ENCODE results near the gene RNF123.

The RNF123 gene

DNA sequence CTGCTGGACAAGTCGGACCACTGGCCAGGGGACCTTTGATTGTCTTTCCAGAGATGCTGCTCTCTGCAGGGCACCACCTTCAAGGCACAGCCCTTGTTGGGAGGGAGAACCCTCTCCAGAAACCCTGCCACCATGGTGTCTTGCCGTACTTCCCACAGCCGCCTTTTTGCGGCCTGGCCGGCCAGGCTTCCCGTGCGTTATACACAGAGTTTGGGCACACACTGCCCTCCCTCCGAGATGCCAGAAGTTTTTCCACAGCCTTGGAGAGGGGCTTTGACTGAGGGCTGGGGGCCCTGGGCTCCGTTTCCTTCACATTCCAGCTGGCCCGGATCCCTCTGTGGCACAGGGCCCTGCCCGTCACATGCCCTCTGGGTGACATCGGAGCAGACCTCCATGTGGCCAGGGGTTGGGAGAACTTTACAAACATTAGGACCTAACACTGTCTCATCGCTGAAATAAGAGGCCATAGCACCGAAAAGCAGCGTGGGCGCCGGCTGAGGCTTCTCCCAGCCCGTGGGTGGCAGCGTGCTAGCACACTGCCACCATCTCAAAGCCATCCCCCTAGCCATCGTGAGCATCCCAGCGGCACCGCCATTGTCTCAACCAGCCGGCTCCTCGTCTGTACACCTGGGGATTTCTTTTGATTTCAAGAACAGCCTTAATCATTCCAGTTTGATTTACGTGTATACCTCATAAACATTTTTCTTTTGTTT is 21.5 kb upstream of the RNF123 start:
- no peak for ATAC-seq
- TF ChIP-seq, protein P1, sequence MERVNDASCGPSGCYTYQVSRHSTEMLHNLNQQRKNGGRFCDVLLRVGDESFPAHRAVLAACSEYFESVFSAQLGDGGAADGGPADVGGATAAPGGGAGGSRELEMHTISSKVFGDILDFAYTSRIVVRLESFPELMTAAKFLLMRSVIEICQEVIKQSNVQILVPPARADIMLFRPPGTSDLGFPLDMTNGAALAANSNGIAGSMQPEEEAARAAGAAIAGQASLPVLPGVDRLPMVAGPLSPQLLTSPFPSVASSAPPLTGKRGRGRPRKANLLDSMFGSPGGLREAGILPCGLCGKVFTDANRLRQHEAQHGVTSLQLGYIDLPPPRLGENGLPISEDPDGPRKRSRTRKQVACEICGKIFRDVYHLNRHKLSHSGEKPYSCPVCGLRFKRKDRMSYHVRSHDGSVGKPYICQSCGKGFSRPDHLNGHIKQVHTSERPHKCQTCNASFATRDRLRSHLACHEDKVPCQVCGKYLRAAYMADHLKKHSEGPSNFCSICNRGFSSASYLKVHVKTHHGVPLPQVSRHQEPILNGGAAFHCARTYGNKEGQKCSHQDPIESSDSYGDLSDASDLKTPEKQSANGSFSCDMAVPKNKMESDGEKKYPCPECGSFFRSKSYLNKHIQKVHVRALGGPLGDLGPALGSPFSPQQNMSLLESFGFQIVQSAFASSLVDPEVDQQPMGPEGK (CRISPR knock-in tag; IDR thresholded peaks at IDR 0.05; ENCODE audit: borderline replicate concordance): no peak
- TF ChIP-seq ZNF565 (CRISPR knock-in tag; conservative IDR thresholded peaks at IDR 0.05; ENCODE audit: low read depth): no peak
- TF ChIP-seq ZFP3 (CRISPR knock-in tag; IDR thresholded peaks at IDR 0.05): no peak
- TF ChIP-seq OSR1 (CRISPR knock-in tag; IDR thresholded peaks at IDR 0.05): no peak
- no peak for TF ChIP-seq ZC3H10 (CRISPR knock-in tag; IDR thresholded peaks at IDR 0.05)
- TF ChIP-seq SNAI2 (CRISPR knock-in tag; IDR thresholded peaks at IDR 0.05): no peak
- TF ChIP-seq TCF4 (CRISPR knock-in tag; IDR thresholded peaks at IDR 0.05; ENCODE audit: borderline replicate concordance): no peak

DNA sequence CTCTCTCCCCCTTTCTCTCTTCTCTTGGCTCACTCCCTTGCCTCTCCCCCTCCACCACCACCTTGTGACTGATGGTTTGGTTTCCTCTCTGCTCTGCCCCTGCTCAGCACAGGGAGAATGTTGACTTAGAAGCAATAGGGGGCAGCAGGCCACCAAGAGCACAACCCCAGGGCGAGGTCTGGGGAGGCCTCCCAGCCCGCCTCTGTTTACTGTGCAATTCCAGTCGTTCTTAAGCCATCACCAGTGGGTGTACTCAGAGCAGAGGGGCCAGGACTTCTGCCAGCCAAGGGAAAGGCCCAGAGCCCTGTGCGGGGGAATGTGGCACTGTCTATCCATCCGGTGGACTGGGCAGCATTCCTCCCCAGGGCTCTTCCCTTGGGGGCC is 21.0 kb upstream of the RNF123 start:
- ATAC-seq: no peak
- TF ChIP-seq GLIS3 (CRISPR knock-in tag; IDR thresholded peaks at IDR 0.05) (no peak), OSR1 (CRISPR knock-in tag; IDR thresholded peaks at IDR 0.05) (no peak), TOX (CRISPR knock-in tag; IDR thresholded peaks at IDR 0.05; ENCODE audit: borderline replicate concordance) (no peak), ESRRG (CRISPR knock-in tag; IDR thresholded peaks at IDR 0.05) (no peak), SNAI2 (CRISPR knock-in tag; IDR thresholded peaks at IDR 0.05) (no peak), ARNTL (CRISPR knock-in tag; IDR thresholded peaks at IDR 0.05; ENCODE audit: borderline replicate concordance, low read depth) (no peak), CSDC2 (CRISPR knock-in tag; IDR thresholded peaks at IDR 0.05) (no peak), ZFP30 (CRISPR knock-in tag; IDR thresholded peaks at IDR 0.05) (no peak), ISL1 (CRISPR knock-in tag; IDR thresholded peaks at IDR 0.05) (no peak), BACH2 (CRISPR knock-in tag; IDR thresholded peaks at IDR 0.05; ENCODE audit: borderline replicate concordance) (no peak), TCF4 (CRISPR knock-in tag; IDR thresholded peaks at IDR 0.05; ENCODE audit: borderline replicate concordance) (no peak), ZNF70 (CRISPR knock-in tag; IDR thresholded peaks at IDR 0.05) (no peak), ZFP3 (CRISPR knock-in tag; IDR thresholded peaks at IDR 0.05) (no peak), ZNF8 (CRISPR knock-in tag; IDR thresholded peaks at IDR 0.05) (no peak)
- TF ChIP-seq, protein P2, sequence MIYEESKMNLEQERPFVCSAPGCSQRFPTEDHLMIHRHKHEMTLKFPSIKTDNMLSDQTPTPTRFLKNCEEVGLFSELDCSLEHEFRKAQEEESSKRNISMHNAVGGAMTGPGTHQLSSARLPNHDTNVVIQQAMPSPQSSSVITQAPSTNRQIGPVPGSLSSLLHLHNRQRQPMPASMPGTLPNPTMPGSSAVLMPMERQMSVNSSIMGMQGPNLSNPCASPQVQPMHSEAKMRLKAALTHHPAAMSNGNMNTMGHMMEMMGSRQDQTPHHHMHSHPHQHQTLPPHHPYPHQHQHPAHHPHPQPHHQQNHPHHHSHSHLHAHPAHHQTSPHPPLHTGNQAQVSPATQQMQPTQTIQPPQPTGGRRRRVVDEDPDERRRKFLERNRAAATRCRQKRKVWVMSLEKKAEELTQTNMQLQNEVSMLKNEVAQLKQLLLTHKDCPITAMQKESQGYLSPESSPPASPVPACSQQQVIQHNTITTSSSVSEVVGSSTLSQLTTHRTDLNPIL (CRISPR knock-in tag; IDR thresholded peaks at IDR 0.05; ENCODE audit: low read depth): no peak
- TF ChIP-seq, protein P1 (CRISPR knock-in tag; IDR thresholded peaks at IDR 0.05; ENCODE audit: borderline replicate concordance): no peak
- TF ChIP-seq, protein P3, sequence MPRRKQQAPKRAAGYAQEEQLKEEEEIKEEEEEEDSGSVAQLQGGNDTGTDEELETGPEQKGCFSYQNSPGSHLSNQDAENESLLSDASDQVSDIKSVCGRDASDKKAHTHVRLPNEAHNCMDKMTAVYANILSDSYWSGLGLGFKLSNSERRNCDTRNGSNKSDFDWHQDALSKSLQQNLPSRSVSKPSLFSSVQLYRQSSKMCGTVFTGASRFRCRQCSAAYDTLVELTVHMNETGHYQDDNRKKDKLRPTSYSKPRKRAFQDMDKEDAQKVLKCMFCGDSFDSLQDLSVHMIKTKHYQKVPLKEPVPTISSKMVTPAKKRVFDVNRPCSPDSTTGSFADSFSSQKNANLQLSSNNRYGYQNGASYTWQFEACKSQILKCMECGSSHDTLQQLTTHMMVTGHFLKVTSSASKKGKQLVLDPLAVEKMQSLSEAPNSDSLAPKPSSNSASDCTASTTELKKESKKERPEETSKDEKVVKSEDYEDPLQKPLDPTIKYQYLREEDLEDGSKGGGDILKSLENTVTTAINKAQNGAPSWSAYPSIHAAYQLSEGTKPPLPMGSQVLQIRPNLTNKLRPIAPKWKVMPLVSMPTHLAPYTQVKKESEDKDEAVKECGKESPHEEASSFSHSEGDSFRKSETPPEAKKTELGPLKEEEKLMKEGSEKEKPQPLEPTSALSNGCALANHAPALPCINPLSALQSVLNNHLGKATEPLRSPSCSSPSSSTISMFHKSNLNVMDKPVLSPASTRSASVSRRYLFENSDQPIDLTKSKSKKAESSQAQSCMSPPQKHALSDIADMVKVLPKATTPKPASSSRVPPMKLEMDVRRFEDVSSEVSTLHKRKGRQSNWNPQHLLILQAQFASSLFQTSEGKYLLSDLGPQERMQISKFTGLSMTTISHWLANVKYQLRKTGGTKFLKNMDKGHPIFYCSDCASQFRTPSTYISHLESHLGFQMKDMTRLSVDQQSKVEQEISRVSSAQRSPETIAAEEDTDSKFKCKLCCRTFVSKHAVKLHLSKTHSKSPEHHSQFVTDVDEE (CRISPR knock-in tag; IDR thresholded peaks at IDR 0.05): no peak

DNA sequence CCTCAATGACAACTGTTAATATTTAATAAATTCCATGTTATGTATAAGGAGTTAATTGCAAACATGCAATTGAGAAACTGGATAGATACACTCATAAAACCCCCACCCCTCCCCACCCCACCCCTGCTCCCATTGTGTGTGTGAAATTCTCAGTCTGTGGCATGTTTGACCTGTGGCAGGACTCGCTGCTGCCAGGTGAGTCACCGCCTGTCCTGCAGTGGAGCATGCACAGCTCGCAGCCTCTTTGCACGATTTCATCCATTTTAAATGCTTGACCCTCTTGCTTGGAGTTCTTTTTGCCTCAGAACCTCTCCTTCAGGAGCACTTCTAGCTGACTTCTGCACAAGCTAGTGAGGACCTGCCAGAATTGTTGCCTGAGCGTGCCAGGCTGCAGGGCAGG is 20.5 kb upstream of the RNF123 start:
- ATAC-seq: no peak
- TF ChIP-seq CSDC2 (CRISPR knock-in tag; IDR thresholded peaks at IDR 0.05): no peak
- TF ChIP-seq RARB (CRISPR knock-in tag; IDR thresholded peaks at IDR 0.05): no peak
- no peak for TF ChIP-seq BACH2 (CRISPR knock-in tag; IDR thresholded peaks at IDR 0.05; ENCODE audit: borderline replicate concordance)
- no peak for TF ChIP-seq ZFP3 (CRISPR knock-in tag; IDR thresholded peaks at IDR 0.05)

DNA sequence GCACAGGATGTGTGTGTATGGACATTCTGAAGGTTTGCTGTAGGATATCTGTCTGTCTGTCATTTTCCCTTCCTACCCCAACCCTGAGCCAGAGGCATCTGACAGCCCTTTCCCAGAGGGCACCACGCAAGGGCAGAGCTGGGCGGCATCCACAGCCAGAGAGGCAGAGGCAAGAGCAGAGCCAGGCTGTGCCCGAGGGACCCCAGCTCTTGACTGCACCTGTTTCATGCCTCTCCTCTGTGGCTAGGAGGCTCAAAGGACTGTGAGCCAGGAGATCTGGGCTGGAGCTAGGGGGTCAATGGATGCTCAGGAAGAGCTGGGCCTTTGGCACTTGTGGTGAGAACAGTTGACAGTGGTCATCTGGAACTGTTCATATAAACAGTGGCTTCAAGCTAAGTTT is 20.0 kb upstream of the RNF123 start:
- no peak for ATAC-seq
- TF ChIP-seq GLIS3 (CRISPR knock-in tag; IDR thresholded peaks at IDR 0.05): no peak
- no peak for TF ChIP-seq ZNF565 (CRISPR knock-in tag; conservative IDR thresholded peaks at IDR 0.05; ENCODE audit: low read depth)
- no peak for TF ChIP-seq ESRRG (CRISPR knock-in tag; IDR thresholded peaks at IDR 0.05)
- TF ChIP-seq PPARA (CRISPR knock-in tag; IDR thresholded peaks at IDR 0.05; ENCODE audit: borderline replicate concordance): no peak
- TF ChIP-seq, protein P4, sequence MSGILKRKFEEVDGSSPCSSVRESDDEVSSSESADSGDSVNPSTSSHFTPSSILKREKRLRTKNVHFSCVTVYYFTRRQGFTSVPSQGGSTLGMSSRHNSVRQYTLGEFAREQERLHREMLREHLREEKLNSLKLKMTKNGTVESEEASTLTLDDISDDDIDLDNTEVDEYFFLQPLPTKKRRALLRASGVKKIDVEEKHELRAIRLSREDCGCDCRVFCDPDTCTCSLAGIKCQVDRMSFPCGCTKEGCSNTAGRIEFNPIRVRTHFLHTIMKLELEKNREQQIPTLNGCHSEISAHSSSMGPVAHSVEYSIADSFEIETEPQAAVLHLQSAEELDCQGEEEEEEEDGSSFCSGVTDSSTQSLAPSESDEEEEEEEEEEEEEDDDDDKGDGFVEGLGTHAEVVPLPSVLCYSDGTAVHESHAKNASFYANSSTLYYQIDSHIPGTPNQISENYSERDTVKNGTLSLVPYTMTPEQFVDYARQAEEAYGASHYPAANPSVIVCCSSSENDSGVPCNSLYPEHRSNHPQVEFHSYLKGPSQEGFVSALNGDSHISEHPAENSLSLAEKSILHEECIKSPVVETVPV (CRISPR knock-in tag; IDR thresholded peaks at IDR 0.05): no peak
- no peak for TF ChIP-seq RARB (CRISPR knock-in tag; IDR thresholded peaks at IDR 0.05)
- TF ChIP-seq, protein P5, sequence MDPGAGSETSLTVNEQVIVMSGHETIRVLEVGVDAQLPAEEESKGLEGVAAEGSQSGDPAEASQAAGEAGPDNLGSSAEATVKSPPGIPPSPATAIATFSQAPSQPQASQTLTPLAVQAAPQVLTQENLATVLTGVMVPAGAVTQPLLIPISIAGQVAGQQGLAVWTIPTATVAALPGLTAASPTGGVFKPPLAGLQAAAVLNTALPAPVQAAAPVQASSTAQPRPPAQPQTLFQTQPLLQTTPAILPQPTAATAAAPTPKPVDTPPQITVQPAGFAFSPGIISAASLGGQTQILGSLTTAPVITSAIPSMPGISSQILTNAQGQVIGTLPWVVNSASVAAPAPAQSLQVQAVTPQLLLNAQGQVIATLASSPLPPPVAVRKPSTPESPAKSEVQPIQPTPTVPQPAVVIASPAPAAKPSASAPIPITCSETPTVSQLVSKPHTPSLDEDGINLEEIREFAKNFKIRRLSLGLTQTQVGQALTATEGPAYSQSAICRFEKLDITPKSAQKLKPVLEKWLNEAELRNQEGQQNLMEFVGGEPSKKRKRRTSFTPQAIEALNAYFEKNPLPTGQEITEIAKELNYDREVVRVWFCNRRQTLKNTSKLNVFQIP (CRISPR knock-in tag; IDR thresholded peaks at IDR 0.05; ENCODE audit: borderline replicate concordance, low read depth): no peak
- TF ChIP-seq, protein P1 (CRISPR knock-in tag; IDR thresholded peaks at IDR 0.05; ENCODE audit: borderline replicate concordance): no peak
- no peak for TF ChIP-seq ZFP3 (CRISPR knock-in tag; IDR thresholded peaks at IDR 0.05)
